Measurements from ENCODE around the gene NOS1AP.

DNA sequence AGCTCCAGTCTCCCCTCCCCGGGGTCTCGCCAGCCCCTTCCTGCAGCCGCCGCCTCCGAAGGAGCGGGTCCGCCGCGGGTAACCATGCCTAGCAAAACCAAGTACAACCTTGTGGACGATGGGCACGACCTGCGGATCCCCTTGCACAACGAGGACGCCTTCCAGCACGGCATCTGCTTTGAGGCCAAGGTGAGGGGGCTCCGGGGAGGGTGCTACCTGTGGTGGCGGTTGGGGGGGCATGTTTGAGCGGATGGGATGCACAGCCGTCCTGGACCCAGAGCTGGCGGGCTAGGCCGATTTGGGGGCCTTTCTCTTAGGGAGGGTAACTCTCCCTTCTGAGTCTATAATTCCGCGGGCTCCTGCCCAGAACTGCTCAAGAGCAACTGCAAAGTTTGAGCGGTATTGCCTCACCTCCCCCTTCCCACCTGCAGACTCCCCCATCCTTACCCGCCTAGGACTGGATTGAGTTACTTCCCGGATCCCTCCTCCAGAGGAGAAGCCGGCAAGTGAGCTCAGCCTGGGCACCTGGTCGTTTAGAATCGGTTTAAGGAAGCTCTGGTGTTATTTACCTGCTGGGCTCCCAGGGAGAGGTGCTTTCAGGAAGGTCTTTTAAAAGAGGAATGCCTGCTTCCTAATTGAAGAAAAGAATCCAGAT lies 730 bp downstream of the NOS1AP start:
- TF ChIP-seq POLR2AphosphoS5 (IDR thresholded peaks at IDR 0.05; ENCODE audit: insufficient read depth, low read depth, low read length) (no peak), GATA2 (IDR thresholded peaks at IDR 0.05; ENCODE audit: insufficient read depth, insufficient read length, low read depth, low read length) (no peak), POLR2A (IDR thresholded peaks at IDR 0.05; ENCODE audit: low read depth, low read length) (no peak)
- TF ChIP-seq, protein P1, sequence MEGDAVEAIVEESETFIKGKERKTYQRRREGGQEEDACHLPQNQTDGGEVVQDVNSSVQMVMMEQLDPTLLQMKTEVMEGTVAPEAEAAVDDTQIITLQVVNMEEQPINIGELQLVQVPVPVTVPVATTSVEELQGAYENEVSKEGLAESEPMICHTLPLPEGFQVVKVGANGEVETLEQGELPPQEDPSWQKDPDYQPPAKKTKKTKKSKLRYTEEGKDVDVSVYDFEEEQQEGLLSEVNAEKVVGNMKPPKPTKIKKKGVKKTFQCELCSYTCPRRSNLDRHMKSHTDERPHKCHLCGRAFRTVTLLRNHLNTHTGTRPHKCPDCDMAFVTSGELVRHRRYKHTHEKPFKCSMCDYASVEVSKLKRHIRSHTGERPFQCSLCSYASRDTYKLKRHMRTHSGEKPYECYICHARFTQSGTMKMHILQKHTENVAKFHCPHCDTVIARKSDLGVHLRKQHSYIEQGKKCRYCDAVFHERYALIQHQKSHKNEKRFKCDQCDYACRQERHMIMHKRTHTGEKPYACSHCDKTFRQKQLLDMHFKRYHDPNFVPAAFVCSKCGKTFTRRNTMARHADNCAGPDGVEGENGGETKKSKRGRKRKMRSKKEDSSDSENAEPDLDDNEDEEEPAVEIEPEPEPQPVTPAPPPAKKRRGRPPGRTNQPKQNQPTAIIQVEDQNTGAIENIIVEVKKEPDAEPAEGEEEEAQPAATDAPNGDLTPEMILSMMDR (IDR thresholded peaks at IDR 0.05; ENCODE audit: extremely low read depth in 1 of 2, insufficient read depth in 1 of 2, low read depth in 1 of 2, low read length in 2 of 2), result no peak
